Activated T-helper 17 cell treated with anti-CD3 and anti-CD28 coated beads, Interleukin-2, amount 50 U/mL, for 72 hours (primary cell): Measurements from ENCODE around the gene ECM1. TPM values are rescaled to one million over a fixed set of nuclear protein-coding genes. Genes with fewer than 3 reads are reported as not detected.

Experiments
- ATAC-seq: fragments of 150-1000 bp; cut with Tn5 transposase; replicated peaks from 2 replicates; pipeline ENCODE4 v1.10.0; 2021; ENCODE audit warnings: mild to moderate bottlenecking, moderate library complexity
- H3K27ac Mint-ChIP-seq: one replicate; pipeline ENCODE4 v1.8.0; 2022; ENCODE audit warnings: mixed read lengths
- H3K27me3 Mint-ChIP-seq: one replicate; pipeline ENCODE4 v1.8.0; 2022; ENCODE audit warnings: mixed read lengths
- H3K36me3 Mint-ChIP-seq: one replicate; pipeline ENCODE4 v1.8.0; 2022; ENCODE audit warnings: low read depth, mild to moderate bottlenecking, mixed read lengths
- H3K4me1 Mint-ChIP-seq: one replicate; pipeline ENCODE4 v1.8.0; 2022; ENCODE audit warnings: mixed read lengths
- H3K4me3 Mint-ChIP-seq: one replicate; pipeline ENCODE4 v1.8.0; 2022; ENCODE audit warnings: mild to moderate bottlenecking, mixed read lengths
- H3K9me3 Mint-ChIP-seq: one replicate; pipeline ENCODE4 v1.8.0; 2022; ENCODE audit warnings: mixed read lengths
- total RNA-seq, 2 donors: library from RNA; stranded (reverse); gene quantifications; one replicate each; pipeline ENCODE4 v1.2.3, GENCODE V29; 2022

ECM1 gene
- total RNA-seq, 2 donors from 2014 or later = 1.1 to 2.0 TPM

GRCh38 chr1:150516616-150517015 is 8.7 kb downstream of the ECM1 start:
- ATAC-seq = no peak
- Mint-ChIP-seq H3K9me3 (no peaks in the 10 kb centered on the region), H3K4me3 (peak overlapping the region; percentile 89), H3K27ac (peak overlapping the region; percentile 78), H3K36me3 (no peaks in the 10 kb centered on the region), H3K27me3 (no peaks in the 10 kb centered on the region), H3K4me1 (peaks cover 7% of the 10 kb centered on the region)

GRCh38 chr1:150521196-150521968 is 13.5 kb downstream of the ECM1 start:
- H3K9me3 Mint-ChIP-seq = no peaks in the 10 kb centered on the region
- no peaks in the 10 kb centered on the region for H3K36me3 Mint-ChIP-seq
- no peak for ATAC-seq
- H3K4me3 Mint-ChIP-seq = no peak overlapping the region
- no peak overlapping the region for H3K27ac Mint-ChIP-seq
- H3K27me3 Mint-ChIP-seq = no peaks in the 10 kb centered on the region
- peaks cover 3% of the 10 kb centered on the region for H3K4me1 Mint-ChIP-seq

- H3K27me3 Mint-ChIP-seq = no peaks in the 10 kb centered on the region
- no peak for ATAC-seq
- H3K36me3 Mint-ChIP-seq = no peaks in the 10 kb centered on the region
- no peak overlapping the region for H3K4me3 Mint-ChIP-seq
- H3K9me3 Mint-ChIP-seq = no peaks in the 10 kb centered on the region
- H3K4me1 Mint-ChIP-seq = no peaks in the 10 kb centered on the region
- H3K27ac Mint-ChIP-seq = no peak overlapping the region
Observed at GRCh38 chr1:150525348-150525747, 17.4 kb downstream of the ECM1 start.

- Mint-ChIP-seq H3K4me1 (no peaks in the 10 kb centered on the region), H3K27ac (no peak overlapping the region), H3K27me3 (no peaks in the 10 kb centered on the region), H3K9me3 (no peaks in the 10 kb centered on the region), H3K4me3 (no peak overlapping the region), H3K36me3 (no peaks in the 10 kb centered on the region)
- ATAC-seq = no peak
Observed at GRCh38 chr1:150528196-150528595, 20.3 kb downstream of the ECM1 start.

- Mint-ChIP-seq H3K27me3 (no peaks in the 10 kb centered on the region), H3K4me3 (no peak overlapping the region), H3K36me3 (no peaks in the 10 kb centered on the region), H3K4me1 (no peaks in the 10 kb centered on the region), H3K9me3 (no peaks in the 10 kb centered on the region), H3K27ac (no peak overlapping the region)
- no peak for ATAC-seq
Observed at GRCh38 chr1:150529017-150529416, 21.1 kb downstream of the ECM1 start.

GRCh38 chr1:150530491-150531159 is 22.7 kb downstream of the ECM1 start:
- Mint-ChIP-seq H3K9me3 (no peaks in the 10 kb centered on the region), H3K4me1 (no peaks in the 10 kb centered on the region), H3K4me3 (no peak overlapping the region), H3K36me3 (no peaks in the 10 kb centered on the region), H3K27ac (no peak overlapping the region), H3K27me3 (no peaks in the 10 kb centered on the region)
- ATAC-seq = no peak

- H3K27ac Mint-ChIP-seq = no peak overlapping the region
- H3K4me1 Mint-ChIP-seq = no peaks in the 10 kb centered on the region
- H3K36me3 Mint-ChIP-seq = no peaks in the 10 kb centered on the region
- ATAC-seq = no peak
- H3K27me3 Mint-ChIP-seq = peaks cover 3% of the 10 kb centered on the region
- no peaks in the 10 kb centered on the region for H3K9me3 Mint-ChIP-seq
- H3K4me3 Mint-ChIP-seq = no peak overlapping the region
Observed at GRCh38 chr1:150532860-150533259, 25.0 kb downstream of the ECM1 start.

GRCh38 chr1:150534002-150534401 is 26.1 kb downstream of the ECM1 start:
- ATAC-seq = no peak
- no peaks in the 10 kb centered on the region for H3K36me3 Mint-ChIP-seq
- no peaks in the 10 kb centered on the region for H3K9me3 Mint-ChIP-seq
- no peak overlapping the region for H3K27ac Mint-ChIP-seq
- no peaks in the 10 kb centered on the region for H3K4me1 Mint-ChIP-seq
- peaks cover 7% of the 10 kb centered on the region for H3K27me3 Mint-ChIP-seq
- no peak overlapping the region for H3K4me3 Mint-ChIP-seq

GRCh38 chr1:150535511-150536287 is 27.8 kb downstream of the ECM1 start:
- Mint-ChIP-seq H3K27me3 (peaks cover 7% of the 10 kb centered on the region), H3K27ac (peak overlapping the region; percentile 17), H3K4me3 (no peak overlapping the region), H3K36me3 (no peaks in the 10 kb centered on the region), H3K9me3 (no peaks in the 10 kb centered on the region), H3K4me1 (no peaks in the 10 kb centered on the region)
- ATAC-seq = no peak

GRCh38 chr1:150536836-150537731 is 29.2 kb downstream of the ECM1 start:
- H3K9me3 Mint-ChIP-seq = no peaks in the 10 kb centered on the region
- H3K4me3 Mint-ChIP-seq = no peak overlapping the region
- peaks cover 7% of the 10 kb centered on the region for H3K27me3 Mint-ChIP-seq
- H3K4me1 Mint-ChIP-seq = no peaks in the 10 kb centered on the region
- no peak for ATAC-seq
- no peaks in the 10 kb centered on the region for H3K36me3 Mint-ChIP-seq
- H3K27ac Mint-ChIP-seq = peak overlapping the region; percentile 17

GRCh38 chr1:150537732-150538684 is 30.1 kb downstream of the ECM1 start:
- no peak overlapping the region for H3K4me3 Mint-ChIP-seq
- no peaks in the 10 kb centered on the region for H3K4me1 Mint-ChIP-seq
- no peaks in the 10 kb centered on the region for H3K36me3 Mint-ChIP-seq
- H3K27ac Mint-ChIP-seq = no peak overlapping the region
- no peak for ATAC-seq
- H3K9me3 Mint-ChIP-seq = no peaks in the 10 kb centered on the region
- H3K27me3 Mint-ChIP-seq = peaks cover 7% of the 10 kb centered on the region

- Mint-ChIP-seq H3K9me3 (no peaks in the 10 kb centered on the region), H3K27me3 (peaks cover 7% of the 10 kb centered on the region), H3K4me1 (no peaks in the 10 kb centered on the region), H3K27ac (no peak overlapping the region), H3K4me3 (no peak overlapping the region), H3K36me3 (no peaks in the 10 kb centered on the region)
- ATAC-seq = no peak
Observed at GRCh38 chr1:150543500-150544143, 35.7 kb downstream of the ECM1 start.

GRCh38 chr1:150544204-150544603 is 36.3 kb downstream of the ECM1 start:
- no peak overlapping the region for H3K27ac Mint-ChIP-seq
- H3K27me3 Mint-ChIP-seq = peaks cover 4% of the 10 kb centered on the region
- no peaks in the 10 kb centered on the region for H3K9me3 Mint-ChIP-seq
- H3K4me1 Mint-ChIP-seq = no peaks in the 10 kb centered on the region
- no peak overlapping the region for H3K4me3 Mint-ChIP-seq
- ATAC-seq = no peak
- no peaks in the 10 kb centered on the region for H3K36me3 Mint-ChIP-seq
